Measurements from ENCODE around the gene MMP25. TPM values are rescaled to one million over a fixed set of nuclear protein-coding genes. Genes with fewer than 3 reads are reported as not detected.
A peak's percentile ranks its signal among the peaks of the same experiment; 100 is the strongest.

The MMP25 gene, protein sequence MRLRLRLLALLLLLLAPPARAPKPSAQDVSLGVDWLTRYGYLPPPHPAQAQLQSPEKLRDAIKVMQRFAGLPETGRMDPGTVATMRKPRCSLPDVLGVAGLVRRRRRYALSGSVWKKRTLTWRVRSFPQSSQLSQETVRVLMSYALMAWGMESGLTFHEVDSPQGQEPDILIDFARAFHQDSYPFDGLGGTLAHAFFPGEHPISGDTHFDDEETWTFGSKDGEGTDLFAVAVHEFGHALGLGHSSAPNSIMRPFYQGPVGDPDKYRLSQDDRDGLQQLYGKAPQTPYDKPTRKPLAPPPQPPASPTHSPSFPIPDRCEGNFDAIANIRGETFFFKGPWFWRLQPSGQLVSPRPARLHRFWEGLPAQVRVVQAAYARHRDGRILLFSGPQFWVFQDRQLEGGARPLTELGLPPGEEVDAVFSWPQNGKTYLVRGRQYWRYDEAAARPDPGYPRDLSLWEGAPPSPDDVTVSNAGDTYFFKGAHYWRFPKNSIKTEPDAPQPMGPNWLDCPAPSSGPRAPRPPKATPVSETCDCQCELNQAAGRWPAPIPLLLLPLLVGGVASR
- 8.1 and 10.2 TPM in 2 replicates for total RNA-seq

DNA sequence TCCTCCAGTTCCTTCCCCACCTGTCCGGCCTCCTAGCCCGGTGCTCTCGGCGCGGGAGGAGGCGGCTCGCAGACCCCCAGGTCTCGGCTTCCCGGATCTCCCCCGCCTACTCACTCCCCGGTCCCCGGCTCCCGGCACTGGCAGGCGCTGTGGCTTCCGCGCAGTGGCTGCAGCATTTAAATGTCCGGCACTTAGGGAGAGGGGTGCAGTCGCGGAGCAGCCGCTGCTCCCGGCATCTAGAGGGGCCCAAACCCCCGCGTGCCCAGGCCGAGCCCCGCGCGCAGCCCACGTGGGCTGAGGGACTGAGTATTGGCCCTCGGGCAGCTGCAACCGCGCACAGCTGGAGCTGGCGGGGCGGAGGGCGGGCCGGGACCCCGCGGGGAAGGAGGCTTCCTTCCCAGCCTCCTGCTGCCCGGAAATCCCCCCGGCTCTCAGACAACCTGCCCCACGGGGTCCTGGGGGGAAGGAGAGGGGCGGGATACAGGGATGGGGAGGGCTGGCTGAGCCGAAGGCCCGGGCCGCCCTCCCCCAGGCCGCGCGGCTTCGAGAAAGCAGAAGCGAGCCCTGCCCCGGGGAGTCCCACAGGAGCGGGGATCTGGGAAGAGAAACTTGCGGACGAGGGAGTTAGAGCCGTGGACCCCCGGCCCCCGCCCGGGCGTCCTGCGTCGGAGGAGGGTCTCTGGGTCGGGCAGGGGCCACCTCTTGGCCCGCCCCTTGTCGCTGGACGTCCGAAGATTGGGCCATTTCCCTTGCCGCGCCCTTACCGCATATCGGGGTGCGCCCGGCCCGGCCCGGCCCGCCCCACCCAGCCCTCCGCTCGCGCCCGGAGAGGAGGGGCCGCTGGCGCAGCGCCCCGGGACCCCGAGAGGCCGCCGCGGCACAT lies at the start of gene MMP25:
TSS of gene MMP25 (plus strand) at position 804 of the 883 bp plus-strand sequence. CDS start 357 bp downstream, outside the sequence.
- Mint-ChIP-seq H3K27me3 (peaks cover 22% of the 10 kb centered on the region), H3K4me1 (peaks cover 36% of the 10 kb centered on the region), H3K4me3 (peak within 1 kb of the TSS; percentile 89), H3K27ac (peak within 1 kb of the TSS; percentile 87), H3K36me3 (ENCODE audit: low read depth) (peaks cover 8% of the 10 kb centered on the region), H3K9me3 (no peaks in the 10 kb centered on the region)
- intact Hi-C loops (cut with micrococcal nuclease), result no loop called here
- DNase-seq, result peak; percentile 75

DNA sequence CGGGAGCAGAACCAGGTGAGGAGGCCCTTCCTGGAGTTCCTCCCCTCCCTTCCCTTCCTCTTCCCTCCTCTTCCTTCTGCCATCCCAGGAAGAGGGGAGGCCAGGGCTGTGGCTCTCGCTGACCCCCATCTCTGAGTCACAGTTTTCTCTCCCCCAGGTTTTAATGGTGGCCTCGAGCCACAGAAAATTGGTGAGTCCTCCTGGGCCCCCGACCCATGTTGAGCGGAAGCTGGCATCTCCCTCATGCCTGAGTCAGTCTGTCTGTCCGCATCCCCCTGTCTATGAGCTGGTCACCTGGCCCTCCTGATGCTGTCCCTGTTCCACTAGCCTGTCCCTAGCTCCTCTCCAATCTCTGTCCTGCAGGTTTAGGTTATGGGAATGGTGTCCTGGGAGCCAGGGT lies 46.4 kb upstream of the MMP25 start:
- DNase-seq, result no peak
- no peaks in the 10 kb centered on the region for H3K9me3 Mint-ChIP-seq
- peaks cover 5% of the 10 kb centered on the region for H3K27me3 Mint-ChIP-seq
- H3K4me1 Mint-ChIP-seq, result peaks cover 3% of the 10 kb centered on the region
- no peak overlapping the region for H3K4me3 Mint-ChIP-seq
- intact Hi-C loops (cut with micrococcal nuclease), result loop anchor here (5.0 kb wide), 2 partner anchors 42 to 57 kb away; no protein-coding TSS in a partner anchor
- no peak overlapping the region for H3K27ac Mint-ChIP-seq
- H3K36me3 Mint-ChIP-seq (ENCODE audit: low read depth), result no peaks in the 10 kb centered on the region

DNA sequence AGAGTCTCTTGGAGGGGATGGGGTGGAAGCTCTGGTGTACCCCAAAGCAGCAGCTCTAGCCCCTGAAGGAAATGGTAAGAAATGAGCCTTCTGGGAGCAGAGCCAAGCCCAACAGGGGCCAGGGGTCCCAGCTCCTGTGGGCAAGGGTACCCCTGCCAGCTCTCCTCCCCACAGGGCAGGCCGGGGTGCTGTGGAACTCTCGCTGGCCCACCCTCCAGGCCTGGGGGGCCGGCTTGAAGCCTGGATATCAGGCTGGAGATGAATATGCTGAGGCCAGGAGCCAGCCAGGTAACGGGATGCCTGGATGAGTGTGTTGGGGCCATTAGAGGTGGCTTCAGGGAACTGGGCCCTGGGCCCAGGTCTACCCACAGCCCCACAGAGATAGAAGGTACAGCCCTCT lies 45.8 kb upstream of the MMP25 start:
- no peaks in the 10 kb centered on the region for H3K36me3 Mint-ChIP-seq (ENCODE audit: low read depth)
- DNase-seq, result no peak
- peaks cover 5% of the 10 kb centered on the region for H3K27me3 Mint-ChIP-seq
- no peak overlapping the region for H3K4me3 Mint-ChIP-seq
- no peaks in the 10 kb centered on the region for H3K9me3 Mint-ChIP-seq
- intact Hi-C loops (cut with micrococcal nuclease), result loop anchor here (5.0 kb wide), 2 partner anchors 42 to 57 kb away; no protein-coding TSS in a partner anchor
- no peak overlapping the region for H3K27ac Mint-ChIP-seq
- peaks cover 3% of the 10 kb centered on the region for H3K4me1 Mint-ChIP-seq

DNA sequence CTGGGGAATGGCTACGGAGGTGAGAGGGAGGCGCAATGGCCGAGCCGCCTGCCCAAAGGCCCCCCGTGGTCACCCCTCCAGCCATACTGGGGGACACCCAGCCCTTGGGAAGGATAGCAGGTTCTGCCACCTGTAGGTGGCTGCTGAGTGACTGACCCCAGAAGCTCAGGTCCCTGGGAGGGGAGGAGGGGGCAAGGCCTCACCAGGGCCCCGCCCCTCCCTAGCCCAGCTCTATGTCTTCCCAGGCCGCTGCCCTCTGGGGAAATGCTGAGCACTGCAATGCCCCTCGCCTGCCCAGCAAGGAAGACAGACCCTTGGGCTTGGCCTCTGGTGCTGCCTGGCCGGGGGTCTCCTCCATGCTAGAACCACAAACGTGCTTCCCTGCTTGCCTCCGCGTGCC lies 45.0 kb upstream of the MMP25 start:
- no peaks in the 10 kb centered on the region for H3K9me3 Mint-ChIP-seq
- H3K4me1 Mint-ChIP-seq, result peaks cover 3% of the 10 kb centered on the region
- H3K27me3 Mint-ChIP-seq, result peaks cover 7% of the 10 kb centered on the region
- no peak overlapping the region for H3K4me3 Mint-ChIP-seq
- H3K27ac Mint-ChIP-seq, result no peak overlapping the region
- intact Hi-C loops (cut with micrococcal nuclease), result loop anchor here (5.0 kb wide), 2 partner anchors 41 to 56 kb away; no protein-coding TSS in a partner anchor
- no peak for DNase-seq
- H3K36me3 Mint-ChIP-seq (ENCODE audit: low read depth), result no peaks in the 10 kb centered on the region

DNA sequence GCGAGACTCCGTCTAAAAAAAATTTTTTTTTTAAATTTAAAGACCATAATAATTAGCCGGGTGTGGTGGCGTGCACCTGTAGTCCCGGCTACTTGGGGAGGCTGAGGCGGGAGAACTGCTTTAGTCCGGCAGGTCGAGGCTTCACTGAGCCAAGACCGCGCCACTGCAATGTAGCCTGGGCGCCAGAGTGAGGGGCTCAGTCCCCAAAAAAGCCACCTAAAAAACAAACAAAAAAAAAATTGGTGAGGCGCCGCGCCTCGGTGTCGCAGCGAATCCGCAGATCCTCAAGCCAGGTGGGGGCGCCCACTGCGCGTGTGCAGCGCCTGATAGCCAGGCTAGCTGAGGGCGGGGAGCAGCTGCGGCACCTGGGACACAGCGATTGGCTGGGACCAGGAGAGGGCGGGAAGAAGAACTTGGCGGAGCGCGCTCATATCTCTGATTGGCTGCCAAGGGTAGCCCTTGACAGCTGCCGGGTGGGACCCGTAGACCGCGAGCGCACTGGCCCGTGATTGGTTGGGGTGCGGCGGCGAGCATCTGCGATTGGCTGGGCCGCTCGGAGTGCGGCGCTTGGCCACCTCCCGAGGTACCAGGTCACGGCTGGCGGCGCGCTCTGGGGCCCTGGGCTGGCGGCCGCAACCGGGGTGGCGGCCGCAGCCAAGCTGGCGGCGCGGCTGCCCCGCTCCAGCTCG lies 42.6 kb upstream of the MMP25 start:
- Mint-ChIP-seq H3K27me3 (peaks cover 16% of the 10 kb centered on the region), H3K4me3 (peak overlapping the region; percentile 69), H3K9me3 (no peaks in the 10 kb centered on the region), H3K27ac (peak overlapping the region; percentile 62), H3K36me3 (ENCODE audit: low read depth) (no peaks in the 10 kb centered on the region), H3K4me1 (peaks cover 23% of the 10 kb centered on the region)
- DNase-seq, result peak; percentile 99
- intact Hi-C loops (cut with micrococcal nuclease), result loop anchor here (1.0 to 5.0 kb wide), 4 partner anchors 17 to 54 kb away; partner anchors contain the start of gene TNFRSF12A

DNA sequence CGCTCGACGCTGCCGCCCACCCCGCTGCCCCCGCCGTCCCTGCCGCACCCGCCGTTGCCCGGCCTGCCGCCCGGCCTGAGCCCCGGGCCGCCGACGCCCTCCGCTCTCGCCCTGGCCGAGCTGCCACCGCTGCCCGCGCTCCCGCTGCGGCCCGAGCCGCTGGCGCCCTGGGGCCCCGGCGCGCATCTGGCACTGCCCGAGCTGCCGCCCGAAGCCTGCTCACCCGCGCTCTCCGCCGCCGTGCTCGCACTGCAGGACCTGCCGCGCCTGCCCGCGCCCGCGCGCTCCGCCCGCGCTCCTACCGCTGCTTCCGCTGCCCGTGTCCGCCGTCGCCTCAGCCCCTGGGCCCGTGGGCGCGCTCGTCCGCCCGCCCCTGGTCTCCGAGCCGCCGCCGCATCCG lies 42.0 kb upstream of the MMP25 start:
- H3K27me3 Mint-ChIP-seq, result peaks cover 15% of the 10 kb centered on the region
- DNase-seq, result peak; percentile 74
- intact Hi-C loops (cut with micrococcal nuclease), result loop anchor here (1.0 to 5.0 kb wide), 3 partner anchors 16 to 53 kb away; partner anchors contain the start of gene TNFRSF12A
- H3K4me1 Mint-ChIP-seq, result peaks cover 25% of the 10 kb centered on the region
- H3K9me3 Mint-ChIP-seq, result no peaks in the 10 kb centered on the region
- H3K27ac Mint-ChIP-seq, result no peak overlapping the region
- H3K4me3 Mint-ChIP-seq, result peak overlapping the region; percentile 61
- no peaks in the 10 kb centered on the region for H3K36me3 Mint-ChIP-seq (ENCODE audit: low read depth)

DNA sequence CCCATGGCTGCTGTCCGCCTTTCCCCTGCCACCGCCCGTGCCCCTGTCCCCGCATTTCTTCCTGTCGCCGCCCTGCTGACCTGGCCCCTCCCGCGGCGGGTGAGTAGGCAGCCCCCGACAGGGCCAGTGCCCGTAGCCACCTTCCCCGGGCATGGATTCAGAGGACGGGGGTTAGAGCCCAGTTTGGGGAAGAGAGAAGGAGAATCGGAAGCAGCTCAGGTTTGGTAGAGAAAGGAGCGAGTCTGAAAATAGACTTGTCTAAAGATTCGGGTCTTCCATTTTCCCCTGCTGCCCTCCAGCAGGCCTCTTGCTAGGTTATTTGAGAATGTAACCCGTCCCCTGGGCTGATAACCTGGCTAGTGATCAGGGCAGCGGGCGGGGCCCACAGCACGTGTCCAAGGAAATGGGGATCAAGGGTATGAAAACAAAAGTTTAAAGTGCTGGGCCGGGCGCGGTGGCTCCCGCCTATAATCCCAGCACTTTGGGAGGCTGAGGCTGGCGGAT lies 41.5 kb upstream of the MMP25 start:
- peaks cover 15% of the 10 kb centered on the region for H3K27me3 Mint-ChIP-seq
- H3K9me3 Mint-ChIP-seq, result no peaks in the 10 kb centered on the region
- peak overlapping the region; percentile 56 for H3K27ac Mint-ChIP-seq
- H3K4me3 Mint-ChIP-seq, result peak overlapping the region; percentile 61
- H3K4me1 Mint-ChIP-seq, result peaks cover 25% of the 10 kb centered on the region
- intact Hi-C loops (cut with micrococcal nuclease), result loop anchor here (1.0 to 5.0 kb wide), 3 partner anchors 15 to 52 kb away; partner anchors contain the start of gene TNFRSF12A
- DNase-seq, result peak; percentile 74
- no peaks in the 10 kb centered on the region for H3K36me3 Mint-ChIP-seq (ENCODE audit: low read depth)

DNA sequence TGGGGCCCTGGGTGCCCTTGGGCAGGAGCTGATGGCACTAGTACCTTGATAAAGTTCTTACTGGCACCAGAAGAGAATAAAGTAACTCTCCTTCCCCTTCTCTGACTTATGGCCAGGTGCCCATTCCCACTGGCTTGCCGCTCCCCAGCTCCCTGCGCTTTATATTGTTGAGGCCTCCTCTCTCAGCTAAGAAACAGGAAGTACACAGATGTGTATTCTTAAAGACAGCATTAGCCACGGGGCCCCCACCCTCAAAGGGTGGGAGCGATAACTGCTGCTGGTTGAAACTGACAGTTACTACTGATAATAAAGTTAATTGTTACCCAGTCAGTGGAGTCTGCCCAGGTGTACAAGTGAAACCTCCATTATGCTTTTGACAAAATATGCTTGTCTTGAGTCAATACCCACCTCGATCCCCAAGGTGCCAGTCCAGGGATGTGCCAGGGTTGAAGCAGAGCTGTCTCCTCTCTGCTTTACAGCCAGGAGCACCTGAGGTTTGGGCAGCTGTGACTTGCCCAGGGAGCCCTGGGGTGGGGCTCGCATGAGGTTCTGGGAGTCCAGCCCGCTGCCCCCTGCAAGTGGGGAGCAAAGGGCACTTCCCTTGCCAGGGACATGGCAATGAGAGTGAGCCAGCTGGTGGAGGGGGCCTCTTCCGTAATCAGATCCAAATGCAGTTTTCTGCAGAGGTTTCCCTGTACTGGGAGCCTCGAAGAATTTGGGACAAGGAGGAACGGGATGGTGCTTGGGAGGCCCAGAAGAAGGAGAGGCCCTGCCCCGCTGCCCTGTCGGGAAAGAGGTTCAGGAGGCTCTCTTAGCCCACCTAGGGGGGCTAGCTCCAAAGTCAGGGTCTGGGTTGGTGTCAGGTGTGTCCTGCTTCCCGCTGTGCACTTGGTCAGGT lies 39.1 kb upstream of the MMP25 start:
- Mint-ChIP-seq H3K4me3 (peak overlapping the region; percentile 64), H3K9me3 (no peaks in the 10 kb centered on the region), H3K27me3 (peaks cover 14% of the 10 kb centered on the region), H3K36me3 (ENCODE audit: low read depth) (no peaks in the 10 kb centered on the region), H3K4me1 (peaks cover 25% of the 10 kb centered on the region), H3K27ac (peak overlapping the region; percentile 47)
- intact Hi-C loops (cut with micrococcal nuclease), result no loop called here
- DNase-seq, result no peak

DNA sequence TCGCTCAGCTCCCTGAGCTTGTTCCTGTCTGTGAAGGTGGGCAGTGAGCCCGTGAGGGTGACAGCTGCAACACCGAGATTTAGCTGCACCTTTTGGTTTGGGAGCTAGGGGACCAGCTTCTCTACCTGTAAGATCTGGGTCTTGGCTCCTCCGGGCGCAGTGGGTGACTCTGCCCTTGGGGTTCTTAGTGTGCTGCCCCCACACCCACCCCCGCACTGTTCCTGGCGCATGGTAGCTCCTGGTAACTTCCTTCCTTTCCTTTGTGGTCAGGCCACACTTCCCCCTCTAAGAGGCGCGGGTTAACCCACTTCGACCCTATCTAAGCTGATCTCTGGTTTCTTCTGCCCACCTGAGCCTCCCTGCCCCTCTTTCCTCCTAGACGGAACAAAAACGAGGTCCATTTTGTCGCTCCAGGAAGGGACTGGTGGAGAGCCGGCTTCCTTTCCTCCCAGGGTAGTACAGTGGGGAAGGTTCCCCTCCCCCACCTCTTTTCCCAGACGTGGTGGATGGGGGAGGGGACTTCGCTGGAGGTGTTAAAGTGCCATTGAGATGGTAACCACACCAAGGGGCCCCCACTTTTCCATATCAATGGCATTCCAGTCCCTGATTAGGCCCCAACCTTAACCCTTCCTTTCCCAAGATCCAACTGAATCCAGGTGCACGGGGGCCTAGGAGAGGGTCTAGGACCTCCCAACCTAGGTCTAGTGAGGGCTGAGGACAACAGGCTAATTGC lies 38.2 kb upstream of the MMP25 start:
- Mint-ChIP-seq H3K27me3 (peaks cover 19% of the 10 kb centered on the region), H3K4me1 (peaks cover 25% of the 10 kb centered on the region), H3K27ac (peak overlapping the region; percentile 43), H3K4me3 (peak overlapping the region; percentile 64), H3K9me3 (no peaks in the 10 kb centered on the region), H3K36me3 (ENCODE audit: low read depth) (no peaks in the 10 kb centered on the region)
- intact Hi-C loops (cut with micrococcal nuclease), result no loop called here
- DNase-seq, result peak; percentile 73

DNA sequence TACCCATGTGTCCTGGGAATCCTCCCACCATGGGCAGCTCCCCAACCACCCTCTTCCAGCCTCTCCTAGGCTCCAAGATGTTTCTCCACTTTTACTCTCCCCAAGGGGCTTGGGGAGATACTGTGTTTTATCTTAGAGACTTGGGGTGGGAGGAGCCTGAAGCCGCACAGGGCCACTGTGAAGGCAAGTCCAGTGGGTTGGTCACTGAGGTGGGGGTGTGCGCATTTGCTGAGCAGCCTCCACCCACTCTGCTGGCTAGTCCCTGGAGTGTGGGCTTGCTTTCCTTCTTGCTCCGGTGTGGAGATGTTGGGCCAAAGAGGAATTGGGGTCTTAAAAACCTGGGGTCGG lies 37.7 kb upstream of the MMP25 start:
- H3K4me3 Mint-ChIP-seq, result peak overlapping the region; percentile 64
- intact Hi-C loops (cut with micrococcal nuclease), result no loop called here
- DNase-seq, result no peak

DNA sequence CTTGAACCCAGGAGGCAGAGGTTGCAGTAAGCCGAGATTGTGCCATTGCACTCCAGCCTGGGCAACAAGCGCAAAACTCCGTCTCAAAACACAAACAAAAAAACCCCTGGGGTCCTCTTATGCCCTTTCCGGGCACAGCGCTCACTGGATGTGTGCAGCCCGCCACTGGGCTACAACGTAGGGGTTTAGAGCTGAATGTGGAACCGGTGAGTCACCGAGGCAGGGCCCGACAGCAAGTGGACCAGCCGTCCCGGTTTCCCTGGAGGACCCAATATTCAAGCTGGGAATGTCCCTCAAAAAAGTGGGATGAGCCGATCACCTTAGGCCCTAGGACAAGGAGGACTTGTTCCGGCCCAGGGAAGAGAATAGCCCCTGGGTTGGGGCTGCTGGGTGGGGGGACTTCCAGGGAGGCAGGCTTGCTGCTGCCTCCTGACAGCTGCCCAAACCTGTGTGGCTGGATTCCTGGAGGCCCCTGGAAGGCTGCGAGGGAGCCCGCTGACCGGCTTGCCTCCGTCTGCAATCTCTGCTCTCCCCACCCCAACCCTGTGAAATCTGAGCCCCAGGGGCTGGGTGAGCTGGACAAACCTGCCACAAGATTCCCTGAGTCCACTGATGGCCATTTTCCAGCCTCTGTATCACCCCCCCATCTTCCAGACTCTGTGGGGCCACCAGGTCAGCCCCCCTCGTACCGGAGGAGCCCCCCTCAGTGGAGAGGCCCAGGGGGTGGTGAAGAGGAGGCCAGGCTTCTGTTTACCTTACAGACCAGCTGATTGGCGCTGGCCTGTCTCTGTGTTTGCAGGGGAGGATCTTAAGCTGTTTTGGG lies 36.6 kb upstream of the MMP25 start:
- Mint-ChIP-seq H3K27me3 (peaks cover 27% of the 10 kb centered on the region), H3K4me3 (no peak overlapping the region), H3K36me3 (ENCODE audit: low read depth) (no peaks in the 10 kb centered on the region), H3K9me3 (no peaks in the 10 kb centered on the region), H3K4me1 (peaks cover 22% of the 10 kb centered on the region), H3K27ac (no peak overlapping the region)
- intact Hi-C loops (cut with micrococcal nuclease), result no loop called here
- no peak for DNase-seq

More for the DNA sequence above, 37.7 kb upstream of the MMP25 start:
- Mint-ChIP-seq H3K27ac (no peak overlapping the region), H3K9me3 (no peaks in the 10 kb centered on the region), H3K4me1 (peaks cover 24% of the 10 kb centered on the region), H3K27me3 (peaks cover 19% of the 10 kb centered on the region), H3K36me3 (ENCODE audit: low read depth) (no peaks in the 10 kb centered on the region)

Data from activated CD4-positive, alpha-beta T cell treated with anti-CD3 and anti-CD28 coated beads, Interleukin-2, amount 10 ng/mL, durations not matched to agents 24 days and 14 days (primary cell).